Stimulated activated CD8-positive, alpha-beta memory T cell treated with anti-CD3 and anti-CD28 coated beads, Interleukin-15, amount 100 ng/mL, for 24 hours (primary cell): ENCODE results near the gene FAM168A.
A peak's percentile ranks its signal among the peaks of the same experiment; 100 is the strongest.

Source experiments
- DNase-seq: peaks from one replicate; pipeline ENCODE4 v3.0.0-alpha.2; 2020; ENCODE audit warnings: low read depth

The FAM168A gene

DNA sequence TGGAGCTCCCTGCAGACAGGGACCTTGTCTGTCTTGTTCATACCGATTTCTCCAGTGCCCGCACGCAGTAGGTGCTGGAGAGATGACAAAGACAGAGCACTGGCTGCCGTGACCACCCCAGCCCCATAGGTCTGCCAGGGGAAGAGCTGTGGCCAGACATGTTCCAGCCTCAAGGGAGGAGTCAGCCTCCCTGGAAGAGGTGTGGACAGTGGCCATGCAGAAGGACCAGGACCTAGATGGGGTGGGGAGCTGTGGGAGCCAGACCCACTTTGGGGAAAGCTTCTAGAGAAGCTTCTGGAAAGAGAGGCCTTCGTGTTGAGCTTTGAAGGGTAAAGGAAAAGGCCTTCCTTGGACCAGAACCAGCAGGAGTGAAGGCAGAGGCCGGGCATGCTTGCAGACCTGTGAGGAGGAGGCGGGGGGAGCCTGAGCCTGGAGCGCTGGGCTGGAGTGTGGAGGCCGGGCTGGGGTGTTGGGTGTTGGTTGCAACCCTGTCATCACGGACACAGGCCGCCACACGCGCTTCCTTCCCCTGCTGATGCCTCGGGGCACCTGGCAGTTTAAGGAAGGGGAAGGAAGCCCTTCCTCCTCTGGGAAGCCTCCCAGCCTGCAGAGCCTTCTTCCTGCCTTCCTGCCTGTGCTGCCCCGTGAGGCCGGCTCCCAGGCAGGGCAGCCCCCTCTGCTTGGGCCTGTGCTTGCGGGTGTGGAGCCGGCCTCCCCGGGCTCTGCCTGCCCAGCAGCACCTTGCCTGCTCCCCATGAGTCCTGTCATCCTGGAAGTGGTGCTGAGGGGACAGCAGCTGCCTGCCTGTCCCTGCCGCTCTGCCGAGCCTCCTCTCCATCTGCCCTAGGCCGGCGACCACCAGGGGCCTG is 209.4 kb downstream of the FAM168A start:
- DNase-seq: no peak

DNA sequence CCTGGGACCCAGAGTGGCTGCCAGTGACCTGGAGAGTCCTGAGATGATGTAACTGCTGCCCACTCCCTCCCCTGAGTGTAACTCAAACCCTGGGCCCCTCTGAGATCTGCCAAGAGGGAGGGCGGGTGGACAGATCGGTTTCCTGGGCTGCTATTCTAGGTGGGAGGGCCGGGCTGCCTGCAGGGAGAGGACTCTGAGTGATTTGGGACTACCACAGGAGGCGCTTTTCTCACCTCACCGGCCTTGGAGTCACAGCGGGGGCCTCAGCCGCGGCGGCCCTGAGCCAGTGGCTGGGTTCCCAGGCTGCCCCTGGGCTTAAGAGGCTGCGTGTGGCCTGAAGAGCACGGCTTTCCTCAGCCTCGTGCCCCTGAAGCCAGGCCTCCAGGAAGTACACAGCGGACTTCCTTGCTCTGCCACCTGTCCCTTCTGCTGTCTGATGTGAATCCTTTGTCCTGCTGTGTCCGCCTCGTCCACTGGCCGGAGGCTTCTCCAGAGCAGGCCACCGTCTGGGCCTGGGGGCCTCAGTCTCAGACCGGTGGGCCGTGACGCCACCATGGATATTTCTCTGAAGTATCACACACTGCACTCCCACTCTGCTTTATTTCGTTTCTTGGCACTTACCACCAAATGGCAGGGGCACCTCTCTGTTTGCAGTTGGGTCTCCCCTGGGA is 210.2 kb downstream of the FAM168A start:
- no peak for DNase-seq

DNA sequence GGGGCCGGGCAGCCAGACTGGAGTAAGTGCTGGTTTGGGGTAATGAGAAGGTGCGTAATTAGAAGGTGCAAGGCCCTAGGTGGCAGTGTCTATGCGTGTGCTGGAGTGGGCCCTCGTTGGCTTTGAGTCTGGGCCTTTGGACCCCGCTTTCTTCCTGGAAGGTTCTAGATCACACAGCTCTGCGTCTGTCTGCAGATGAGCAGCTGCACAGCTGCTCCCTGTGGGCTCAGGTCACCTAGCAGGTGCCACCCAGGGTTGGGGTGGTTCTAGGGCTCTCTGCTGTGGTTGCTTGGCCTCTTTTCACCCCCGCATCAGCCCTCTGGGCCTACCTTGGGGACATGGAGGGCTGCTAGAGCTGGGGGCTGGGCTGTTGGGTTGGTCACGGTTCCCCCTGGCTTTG is 211.4 kb downstream of the FAM168A start:
- DNase-seq: no peak

DNA sequence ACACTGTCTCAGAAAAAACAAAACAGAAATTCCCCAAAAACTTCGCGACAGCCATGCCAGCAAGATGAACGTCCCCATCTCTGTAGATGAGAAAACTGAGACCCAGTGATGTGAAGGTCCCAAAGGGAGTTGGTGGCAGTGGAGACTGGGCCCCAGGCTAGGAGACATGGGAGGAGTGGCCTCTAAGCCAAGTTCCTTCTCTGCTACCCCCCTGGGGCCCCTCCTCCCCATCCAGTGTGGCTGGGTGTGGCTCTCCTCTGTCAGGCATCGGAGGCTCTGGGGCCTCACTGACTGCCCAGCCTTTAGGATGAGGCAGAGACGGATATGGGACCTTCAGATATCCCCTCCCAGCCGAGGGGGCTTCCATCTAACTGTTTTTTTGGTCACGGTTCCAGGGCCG is 211.9 kb downstream of the FAM168A start:
- no peak for DNase-seq

DNA sequence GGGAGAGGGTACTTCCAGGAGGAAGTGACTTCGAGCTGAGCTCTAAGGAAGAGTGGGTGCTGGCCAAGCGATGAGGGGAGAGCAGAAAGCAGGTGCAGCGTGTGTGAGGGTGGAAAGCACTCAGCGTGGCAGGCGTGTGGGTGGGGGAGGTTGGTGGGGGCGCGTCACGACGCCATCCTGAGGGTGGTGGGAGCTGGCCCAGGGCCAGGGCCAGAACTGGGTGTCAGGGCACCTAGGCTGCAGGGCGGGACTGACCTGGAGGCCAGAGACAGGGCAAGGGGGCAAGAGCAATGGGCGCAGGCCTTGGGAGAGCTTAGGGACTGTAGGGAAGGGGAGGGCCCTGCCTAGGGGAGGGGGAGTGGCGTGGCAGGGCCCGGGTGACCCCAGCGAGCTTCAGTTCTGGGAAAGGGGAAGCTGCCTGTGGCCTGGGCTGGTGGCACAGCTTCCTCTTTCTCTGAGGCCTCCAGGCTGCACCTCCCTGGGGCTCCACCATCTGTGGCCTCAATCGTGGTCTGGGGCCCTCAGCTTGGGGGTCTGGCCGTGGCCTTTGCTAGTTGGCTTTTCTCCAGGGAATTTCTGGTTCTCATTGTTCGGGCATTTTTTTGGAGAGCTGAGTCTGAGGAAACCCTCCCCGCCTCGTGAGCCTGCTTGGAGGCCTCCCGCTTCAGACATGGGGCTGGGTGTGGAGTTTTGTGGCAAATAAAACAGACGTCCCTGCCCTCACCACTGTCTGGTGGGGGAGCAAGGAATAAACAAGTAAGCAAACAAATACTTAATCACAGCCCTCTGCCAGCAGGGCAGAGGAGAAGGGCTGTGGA is 212.8 kb downstream of the FAM168A start:
- DNase-seq: no peak

DNA sequence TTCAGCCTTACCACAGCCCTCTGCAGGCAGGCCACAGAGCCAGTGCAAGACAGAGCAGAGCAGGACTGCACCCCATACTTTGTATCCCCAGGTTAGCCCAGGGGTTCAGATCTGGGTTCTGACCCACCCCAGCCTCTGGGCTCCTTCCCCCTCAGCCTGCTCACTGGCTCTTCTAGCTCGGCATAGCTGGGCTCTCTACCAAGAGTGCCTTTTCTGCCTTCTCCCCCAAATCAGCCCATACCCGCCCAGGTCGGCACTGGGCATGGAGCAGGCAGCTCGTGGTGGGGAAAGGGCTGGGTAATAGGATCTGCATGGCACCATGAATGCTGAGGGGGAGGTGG is 213.4 kb downstream of the FAM168A start:
- no peak for DNase-seq

DNA sequence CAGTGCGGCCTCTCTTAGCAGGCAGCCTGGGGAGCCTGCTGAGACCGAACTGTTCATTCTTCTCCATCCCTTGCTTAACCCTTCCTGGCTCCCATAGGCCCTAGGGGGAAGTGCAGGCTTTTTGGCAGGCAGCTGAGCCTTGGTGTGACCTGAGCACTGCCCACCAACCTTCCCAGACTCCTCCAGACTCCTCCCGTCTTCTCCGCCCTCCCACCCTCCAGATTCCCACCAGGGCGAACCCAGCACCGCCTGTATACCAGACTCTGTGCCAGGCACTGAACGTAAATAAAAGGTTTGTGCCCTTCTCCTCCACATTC is 213.8 kb downstream of the FAM168A start:
- no peak for DNase-seq

DNA sequence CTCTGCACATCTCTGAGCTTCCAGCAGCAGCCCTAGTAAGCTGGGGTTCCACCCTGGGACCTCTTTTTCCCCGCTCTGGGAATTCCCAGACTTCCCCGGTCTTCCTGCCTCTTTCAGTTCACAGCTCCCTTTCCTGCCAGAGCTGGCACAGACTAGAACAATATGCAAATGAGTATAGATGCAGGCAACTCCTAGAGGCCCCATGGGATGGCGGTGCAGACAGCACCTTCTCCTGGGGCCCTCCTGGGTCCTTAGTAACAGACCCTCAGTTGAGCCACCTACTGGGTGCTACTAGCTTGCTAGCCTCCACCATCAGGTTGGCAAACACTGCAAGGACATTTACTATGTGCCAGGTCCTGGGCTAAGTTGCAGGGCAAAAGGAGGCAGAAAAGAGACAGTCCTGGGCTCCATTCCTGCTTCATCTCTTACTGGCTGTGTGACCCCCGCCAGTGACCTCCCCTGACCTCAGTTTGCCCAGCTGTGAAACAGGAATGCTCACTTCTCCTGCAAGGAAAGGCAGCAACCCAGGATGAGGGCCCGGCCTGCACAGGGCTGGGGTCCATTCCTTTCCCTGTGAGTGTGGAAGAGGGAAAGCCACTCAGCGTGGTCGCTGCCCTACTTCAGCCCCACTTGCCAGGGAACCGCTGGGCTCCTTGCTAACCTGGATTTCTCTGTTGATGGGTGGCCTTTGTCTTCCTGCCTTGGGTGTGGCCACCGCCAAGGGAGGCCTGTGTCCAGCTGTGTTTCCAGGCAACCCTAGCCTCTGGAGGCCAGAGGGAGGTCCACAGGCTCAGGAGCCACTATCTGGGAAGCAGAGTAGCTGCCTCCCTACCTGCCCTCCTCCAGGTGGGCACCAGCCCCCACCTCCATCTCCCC is 214.4 kb downstream of the FAM168A start:
- DNase-seq: no peak

DNA sequence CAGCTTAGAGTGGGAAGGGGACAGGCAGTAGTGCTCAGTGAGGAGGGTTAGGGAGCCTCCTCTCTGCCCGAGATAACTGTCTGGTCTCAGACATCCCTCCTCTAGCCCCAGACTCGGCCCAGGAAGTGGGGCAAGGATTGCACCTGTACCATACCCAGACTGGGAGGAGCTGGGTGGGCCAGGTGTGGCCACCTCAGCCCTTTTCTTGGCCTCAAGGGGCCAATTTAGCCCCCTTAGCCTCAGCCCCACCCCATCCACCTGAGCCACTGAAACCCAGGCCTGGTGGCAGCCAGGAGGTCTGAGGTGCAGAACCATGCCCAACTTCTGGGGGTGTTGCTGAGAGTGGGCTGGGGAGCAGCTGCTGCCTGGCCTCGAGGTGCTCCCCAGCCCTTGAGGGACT is 215.2 kb downstream of the FAM168A start:
- no peak for DNase-seq

DNA sequence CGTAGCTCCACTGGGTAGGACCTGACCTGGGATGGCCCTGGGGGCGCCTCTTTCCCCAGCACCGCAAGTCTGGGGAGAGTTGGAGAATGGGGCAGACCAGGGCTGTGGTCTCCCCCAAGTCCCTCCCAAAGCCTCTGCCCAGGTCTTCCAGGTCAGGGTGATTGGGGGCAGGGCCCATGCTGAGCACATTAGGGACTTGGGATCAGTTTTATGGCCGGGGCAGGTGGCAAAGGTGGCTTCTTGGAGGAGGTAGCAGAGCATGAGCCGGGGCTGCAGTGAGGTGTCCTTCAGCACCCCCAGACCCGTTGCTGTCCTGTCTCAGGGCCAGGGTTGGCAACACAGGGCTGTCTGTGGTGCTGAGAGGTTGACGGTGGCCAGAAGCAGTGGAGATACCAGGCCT is 215.7 kb downstream of the FAM168A start:
- no peak for DNase-seq

DNA sequence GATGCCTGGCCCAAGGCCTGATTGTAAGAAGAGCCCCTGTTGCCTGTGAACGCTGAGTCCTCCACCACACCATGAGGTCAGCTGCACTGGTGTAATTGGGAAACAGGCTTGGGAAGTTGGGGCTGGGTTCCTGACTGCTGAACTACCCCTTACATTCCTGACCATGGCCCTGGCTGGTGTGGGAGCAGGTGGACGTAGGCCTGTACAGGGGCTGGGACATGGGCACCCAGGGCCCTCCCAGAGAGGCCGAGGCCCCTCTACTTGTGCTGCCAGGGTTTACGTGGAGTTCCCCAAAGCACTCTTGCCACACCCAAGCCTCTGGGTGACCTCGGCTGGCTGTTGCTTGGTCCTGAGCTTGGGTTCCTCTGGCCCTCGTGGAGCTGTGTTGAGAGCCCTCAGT is 216.3 kb downstream of the FAM168A start:
- DNase-seq: no peak

DNA sequence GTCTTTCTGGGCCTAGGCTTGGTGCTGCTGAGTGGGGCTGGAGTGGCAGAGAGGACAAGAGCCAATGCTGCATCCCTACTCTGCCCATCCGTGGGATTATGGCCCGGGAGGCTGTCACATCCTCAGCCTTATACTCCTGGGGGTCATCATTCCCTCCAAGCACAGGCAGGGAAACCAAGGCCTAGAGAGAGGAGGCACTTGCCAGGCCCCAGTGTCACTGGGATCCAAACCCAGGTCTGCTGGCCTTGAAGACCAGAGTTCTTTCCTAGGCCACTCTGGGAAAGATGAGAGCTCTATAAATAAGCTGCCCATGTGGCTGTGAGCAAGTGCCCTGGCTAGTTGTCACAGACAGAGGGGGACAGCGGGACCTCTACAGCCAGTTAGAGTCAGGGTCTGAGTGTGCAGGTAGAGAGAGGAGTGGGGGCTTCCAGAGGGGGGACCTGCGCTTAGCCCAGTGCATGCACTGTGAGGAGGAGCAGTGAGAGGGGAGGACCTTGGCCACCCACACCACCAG is 217.0 kb downstream of the FAM168A start:
- no peak for DNase-seq

DNA sequence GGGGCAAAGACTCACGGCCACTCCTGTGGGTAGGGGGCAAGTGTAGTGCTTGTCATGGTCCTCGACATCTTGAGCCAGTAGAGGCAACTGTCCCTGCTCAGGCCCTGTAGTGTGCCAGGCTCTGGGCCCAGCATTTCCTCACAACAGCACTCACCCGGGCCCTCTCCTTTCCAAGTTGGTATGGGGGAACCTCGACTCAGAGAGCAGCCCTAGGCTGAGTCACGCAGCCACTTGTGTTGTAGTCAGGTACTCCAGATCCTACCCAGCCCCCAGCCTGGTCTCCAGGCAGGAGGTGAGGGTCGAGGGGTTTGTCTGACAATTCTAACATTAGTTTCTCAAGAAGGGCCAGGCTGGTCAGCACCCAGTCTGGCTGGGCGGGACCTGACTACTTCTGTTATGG is 217.6 kb downstream of the FAM168A start:
- DNase-seq: no peak

DNA sequence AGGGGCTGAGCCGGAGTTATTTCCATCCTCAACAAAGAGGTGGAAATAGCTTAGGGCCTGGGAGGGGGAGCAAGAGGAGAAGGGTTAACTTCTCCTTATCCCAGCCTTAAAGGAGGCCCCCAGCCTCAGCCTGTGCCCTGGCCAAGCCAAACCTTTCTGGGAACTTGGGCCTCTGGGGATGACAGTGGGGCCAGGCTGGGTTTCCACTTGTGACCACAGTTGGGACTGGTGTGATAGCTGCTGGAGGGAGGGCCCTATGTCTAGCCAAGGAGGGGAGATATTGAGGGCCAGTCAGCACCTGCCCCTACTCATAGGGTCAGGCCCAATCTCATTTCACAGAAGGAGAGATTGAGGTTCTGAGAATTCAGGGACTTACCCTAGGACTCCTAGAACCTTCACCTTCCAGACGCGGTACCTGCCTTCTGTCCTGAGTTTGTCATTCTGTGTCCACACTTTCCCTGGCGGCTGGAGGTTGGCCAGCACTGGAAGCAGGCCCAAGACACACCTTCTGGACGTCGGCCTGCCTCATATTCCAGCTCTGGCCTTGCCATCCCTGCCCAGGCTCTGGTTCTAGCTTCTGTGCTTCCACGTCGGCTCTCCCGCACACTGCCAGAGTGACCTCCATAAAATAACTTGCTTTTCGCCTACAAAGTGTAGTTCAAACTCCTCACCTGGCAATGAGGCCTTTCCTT is 218.6 kb downstream of the FAM168A start:
- no peak for DNase-seq

DNA sequence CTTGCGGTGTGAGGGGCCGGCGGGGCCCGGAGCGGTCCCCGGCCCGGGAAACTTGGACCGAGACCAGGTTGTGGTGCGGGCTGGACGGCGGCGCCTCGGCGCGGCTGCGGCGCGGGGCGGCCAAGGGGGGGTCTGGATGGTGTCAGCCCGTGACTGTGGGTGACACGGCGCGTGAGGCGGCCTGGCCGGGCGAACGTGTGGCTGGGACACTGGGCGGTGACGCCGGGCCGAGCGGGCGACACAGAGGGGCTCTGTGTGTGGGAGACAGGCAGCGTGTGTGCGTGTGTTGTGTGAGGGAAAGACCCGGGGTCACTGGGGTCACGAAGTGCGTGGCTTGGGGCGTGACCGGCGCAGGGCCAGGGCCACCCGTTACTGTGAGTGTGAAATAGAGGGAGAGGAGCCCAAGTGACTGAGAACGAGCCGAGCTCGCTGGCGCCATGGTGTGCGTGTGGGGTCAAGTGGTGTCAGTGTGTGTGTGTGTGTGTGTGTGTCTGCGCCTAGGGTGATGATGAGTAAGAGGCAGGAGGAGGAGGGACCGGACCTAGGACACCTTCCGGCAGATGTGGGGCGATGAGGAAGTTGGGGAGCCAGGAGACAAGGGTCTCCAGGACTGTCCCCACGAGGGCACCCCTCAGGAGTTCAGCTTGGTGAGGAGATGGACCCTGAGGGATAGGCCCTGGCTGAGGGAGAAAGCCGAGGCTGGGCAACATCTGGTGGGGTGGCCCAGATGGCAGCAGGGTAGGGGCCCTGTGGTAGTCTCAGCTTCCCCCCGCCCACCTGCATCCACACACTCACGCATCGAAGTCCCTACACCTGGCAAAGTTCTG is 220.9 kb downstream of the FAM168A start:
- peak; percentile 39 for DNase-seq

DNA sequence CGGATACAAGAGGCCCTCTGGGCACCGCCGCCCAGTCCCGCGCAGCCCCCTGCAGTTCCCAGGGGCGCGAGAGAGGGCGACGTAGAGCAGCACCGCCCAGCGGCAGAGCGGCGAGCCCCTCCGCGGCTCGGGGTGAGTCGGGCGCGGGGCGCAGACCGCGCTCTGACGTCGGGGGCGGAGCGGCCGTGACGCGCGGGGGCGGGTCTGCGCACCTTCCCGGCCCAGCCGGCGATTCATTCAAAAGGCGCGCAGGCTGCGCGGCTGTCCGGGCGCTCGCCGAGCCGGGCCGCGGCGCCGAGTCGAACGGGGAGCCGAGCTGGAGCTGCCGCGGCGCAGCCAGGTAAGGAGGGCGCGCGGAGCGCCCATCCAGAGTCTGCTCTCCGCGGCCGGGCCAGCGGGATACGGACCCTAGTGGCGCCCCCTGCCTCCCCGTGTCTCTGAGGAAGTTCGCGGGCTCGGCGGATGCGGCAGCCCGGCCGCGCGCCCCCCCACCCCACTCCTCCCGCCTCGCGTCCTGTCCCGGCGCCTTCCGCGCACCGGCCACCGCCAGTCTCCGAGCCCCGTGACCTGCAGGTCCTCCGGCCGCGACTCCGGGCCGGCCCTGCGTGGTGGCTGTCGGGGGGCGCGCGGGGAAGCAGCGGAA is 221.6 kb downstream of the FAM168A start, which contains the start of gene RELT:
Gene RELT (plus strand): TSS at position 240 of the 643 bp plus-strand sequence. CDS start 12,738 bp downstream, outside the sequence.
- peak; percentile 96 for DNase-seq

DNA sequence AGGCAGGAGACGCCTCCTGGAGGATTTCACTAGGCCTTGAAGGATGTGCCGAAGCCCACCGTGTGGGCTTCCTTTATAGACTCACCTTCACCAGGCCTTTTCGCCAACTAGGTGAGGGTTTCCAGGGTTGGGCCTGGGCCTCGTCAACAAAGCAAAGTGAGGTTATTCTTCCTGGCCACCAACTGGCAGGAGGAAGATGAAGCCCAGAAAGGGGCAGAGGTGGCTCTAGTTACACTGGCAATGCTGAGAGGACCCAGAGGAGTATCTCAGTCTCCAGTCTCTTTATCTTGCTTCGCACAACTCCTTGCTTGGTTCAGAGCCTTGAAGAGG is 222.1 kb downstream of the FAM168A start:
- DNase-seq: no peak

DNA sequence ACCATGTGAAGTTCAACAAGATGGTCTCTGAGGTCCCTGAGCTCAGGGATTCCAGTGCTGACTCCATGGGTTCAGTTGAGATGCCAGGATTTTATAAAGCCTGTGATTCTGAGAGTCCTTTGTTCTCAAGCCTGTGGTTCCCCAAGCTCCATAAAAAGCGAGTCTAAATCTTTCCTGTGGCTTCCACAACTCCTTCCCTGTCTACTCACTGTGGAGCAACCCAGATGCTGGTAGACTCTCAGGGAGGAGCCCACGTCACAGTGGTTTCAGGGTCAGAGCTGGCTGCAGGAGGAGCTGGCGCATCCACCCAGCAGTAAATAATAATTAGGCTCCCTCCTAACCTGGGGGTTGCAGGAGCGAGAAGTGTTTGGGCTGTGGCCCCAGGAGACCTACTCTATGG is 223.8 kb downstream of the FAM168A start:
- DNase-seq: no peak

DNA sequence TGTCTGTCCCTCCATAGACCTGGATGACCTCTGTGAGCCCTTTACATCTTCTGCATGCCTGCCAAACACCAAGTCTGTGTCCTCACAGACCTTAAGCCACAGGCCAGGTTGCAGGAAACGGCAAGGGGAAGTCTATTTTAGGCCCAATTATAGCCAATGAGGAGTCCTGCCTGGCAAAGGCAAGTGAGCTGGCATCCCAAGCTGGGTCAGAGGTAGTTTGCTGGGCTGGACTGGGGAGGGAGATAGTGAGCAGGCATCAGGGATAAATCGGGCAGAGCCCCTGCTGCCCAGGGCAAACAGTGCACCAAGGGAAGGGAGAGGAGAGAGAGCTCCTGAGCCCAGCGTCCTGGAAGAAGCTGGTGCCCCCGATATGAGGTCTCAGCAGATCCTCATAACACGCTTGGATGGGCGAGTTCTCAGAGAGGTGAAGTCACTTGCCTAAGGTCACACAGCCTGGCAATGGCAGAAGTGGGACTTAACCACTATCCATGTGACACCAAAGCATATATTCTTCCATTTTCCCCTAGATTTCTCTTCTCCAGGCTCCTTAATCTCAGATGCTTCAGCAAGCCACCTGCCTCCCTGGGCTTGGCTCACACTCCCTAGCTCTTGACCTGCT is 225.4 kb downstream of the FAM168A start:
- DNase-seq: no peak
